Forelimb muscle (tissue), 1 donor: ENCODE data around the gene INSYN2A. TPM values are rescaled to one million over a fixed set of nuclear protein-coding genes. Genes with fewer than 3 reads are reported as not detected.

Experiments
- DNase-seq: peaks from one replicate; pipeline ENCODE4 v3.0.0-alpha.2; 2013; ENCODE audit warnings: low read depth
- polyA plus RNA-seq: library from polyadenylated mRNA; unstranded; fragments of 120-200 nt; gene quantifications from one replicate; pipeline ENCODE4 v1.2.1, GENCODE V29; 2013; ENCODE audit not compliant: insufficient read length

The INSYN2A gene, protein sequence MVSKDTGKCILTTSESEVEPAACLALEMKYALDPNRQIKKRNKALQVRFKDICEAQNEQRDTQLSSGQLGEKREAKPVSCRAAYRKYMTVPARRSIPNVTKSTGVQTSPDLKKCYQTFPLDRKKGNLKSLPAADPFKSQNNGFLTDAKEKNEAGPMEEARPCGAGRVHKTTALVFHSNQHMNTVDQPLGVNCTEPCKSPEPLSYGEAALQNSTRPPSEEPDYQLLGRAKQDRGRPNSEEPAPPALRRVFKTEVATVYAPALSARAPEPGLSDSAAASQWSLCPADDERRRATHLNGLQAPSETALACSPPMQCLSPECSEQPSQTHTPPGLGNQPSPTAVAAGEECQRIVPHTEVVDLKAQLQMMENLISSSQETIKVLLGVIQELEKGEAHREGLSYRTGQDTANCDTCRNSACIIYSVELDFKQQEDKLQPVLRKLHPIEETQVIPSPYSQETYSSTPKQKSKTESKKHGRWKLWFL
- 1.1 TPM for polyA plus RNA-seq

DNA sequence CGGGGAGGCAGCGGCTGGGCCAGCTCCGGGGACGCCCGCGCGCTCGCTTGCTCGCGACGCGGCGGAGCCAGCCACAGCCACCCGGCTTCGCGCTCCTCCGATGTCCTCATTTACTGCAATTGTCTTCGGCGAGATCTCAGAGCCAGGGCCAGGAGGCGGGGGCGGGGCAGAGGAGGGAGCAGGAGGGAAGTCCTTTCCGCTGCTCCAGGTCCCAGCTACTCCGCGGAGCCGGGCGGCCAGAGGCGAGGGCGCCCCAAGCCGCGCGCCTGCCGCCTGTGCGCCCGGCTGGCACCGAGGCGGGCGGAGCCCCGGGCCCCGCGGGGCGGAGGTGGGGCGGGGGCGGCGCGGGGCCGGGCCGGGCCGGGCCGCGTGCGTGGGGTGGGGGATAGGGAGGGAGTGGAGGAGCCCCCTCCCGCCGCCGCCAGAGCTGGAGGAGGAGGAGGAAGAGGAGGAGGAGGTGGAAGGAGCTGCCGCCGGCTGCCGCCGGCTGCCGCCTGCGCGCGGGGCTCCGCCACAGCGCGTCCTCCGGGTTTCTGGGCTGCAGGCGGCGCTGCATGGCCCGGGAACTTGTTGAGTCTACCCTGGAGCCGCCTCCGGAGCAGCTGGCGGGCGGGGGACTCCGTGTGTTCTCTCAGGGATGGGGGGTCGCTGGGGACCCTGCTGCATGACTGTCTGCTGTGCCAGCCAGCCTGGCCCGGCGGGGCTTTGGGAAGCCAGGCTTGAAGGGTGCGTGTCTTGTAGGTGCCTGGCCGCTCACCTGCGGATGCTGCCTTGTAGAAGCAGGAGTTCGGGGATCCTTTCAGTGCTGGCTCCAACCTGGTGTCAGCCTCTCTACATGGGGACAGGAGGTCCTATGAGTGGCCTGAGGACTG, at the start of gene INSYN2A:
Gene INSYN2A, minus strand, starts transcription at position 310 of the 872 bp plus-strand sequence. CDS start 20,196 bp downstream, outside the sequence.
- no peak for DNase-seq

DNA sequence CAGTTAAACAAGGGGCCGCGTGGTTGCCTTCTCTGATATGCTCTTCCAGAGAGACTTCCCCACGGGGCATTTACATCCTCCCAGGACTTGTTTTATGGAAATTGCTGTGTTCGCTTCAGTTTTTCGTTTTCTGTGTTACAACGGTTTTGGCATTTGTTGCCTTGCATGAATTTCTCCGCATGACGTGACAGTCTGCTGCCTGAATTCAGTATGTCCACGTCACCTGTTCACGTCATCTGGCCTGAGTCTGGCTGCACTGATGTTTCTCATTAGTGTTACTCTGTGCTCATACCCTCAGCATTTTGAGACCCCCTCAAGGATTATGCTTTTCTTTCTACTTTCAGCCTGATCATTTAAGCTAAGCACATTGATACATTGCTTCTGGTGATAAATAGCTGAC, 49.1 kb upstream of the INSYN2A start:
- DNase-seq: no peak

DNA sequence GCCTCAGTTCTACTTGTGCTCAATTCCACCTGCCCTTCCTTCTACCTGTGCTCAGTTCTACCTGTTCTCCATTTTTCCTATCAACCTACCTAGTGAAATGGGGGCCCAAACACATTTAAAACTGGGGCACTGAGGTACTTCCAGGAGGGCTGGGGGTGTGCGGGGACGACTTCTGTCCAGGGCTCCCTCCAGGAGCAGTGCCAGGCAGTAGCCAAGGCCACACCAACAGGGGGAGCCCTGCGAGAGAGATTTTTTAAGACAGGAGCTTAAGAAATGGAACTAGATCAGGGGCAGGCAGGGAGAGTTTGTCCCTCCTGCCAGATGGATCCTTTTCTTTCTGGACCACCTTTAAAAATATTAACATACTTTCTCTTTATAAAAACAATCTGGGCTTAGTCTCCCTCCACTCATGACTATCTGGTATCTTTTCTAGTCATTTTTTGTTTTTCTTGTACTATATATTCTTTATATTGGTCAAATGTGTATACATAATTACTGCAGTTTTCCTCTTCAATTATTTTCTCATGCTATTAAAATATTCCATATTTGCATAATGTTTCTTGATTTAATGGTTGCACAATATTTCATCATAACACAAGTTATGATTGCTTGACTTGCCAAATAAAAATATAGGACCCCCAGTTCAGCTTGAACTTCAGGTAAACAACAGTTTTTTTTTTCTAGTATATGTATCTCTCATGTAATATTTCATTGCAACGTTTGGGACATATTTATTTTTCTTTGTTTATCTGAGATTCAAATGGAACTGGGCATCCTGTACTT, 47.3 kb upstream of the INSYN2A start:
- no peak for DNase-seq

DNA sequence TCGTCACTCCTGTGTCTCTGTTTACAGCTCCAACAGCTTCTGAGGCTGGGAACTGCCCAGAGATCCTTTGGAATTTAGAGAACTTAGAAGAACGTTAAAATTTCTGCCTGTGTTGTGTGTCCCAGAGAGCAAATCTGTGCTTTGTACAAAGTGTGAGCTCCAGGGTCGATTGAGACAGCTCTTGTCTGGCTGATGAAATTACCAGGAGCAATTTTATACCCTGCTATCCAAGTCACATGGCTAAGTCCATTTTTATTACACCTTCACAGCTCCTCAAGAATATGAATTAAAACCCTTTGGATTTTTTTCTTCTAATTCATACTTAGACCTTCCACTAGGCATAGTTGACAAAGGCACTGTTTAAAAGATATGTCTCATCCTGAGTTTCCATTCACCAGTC, 46.5 kb upstream of the INSYN2A start:
- no peak for DNase-seq

DNA sequence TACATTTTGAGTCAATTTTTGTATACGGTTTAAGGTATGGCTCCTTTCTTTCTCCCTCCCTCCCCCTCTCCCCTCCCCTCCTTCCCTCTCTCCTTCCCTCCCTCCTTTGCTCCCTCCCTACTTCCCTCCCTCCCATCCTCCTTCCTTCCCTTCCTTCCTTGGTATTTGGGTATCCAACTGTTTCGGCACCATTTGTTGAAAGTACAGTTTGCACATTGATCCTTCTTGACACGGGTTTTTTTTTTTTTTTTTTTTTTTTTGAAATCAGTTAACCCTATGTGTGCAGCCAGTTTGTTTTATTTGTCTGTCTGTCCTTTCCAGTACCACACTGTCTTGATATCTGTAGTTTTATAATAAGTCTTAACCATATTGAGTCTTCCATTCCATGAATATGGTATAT, 39.9 kb upstream of the INSYN2A start:
- DNase-seq: no peak

DNA sequence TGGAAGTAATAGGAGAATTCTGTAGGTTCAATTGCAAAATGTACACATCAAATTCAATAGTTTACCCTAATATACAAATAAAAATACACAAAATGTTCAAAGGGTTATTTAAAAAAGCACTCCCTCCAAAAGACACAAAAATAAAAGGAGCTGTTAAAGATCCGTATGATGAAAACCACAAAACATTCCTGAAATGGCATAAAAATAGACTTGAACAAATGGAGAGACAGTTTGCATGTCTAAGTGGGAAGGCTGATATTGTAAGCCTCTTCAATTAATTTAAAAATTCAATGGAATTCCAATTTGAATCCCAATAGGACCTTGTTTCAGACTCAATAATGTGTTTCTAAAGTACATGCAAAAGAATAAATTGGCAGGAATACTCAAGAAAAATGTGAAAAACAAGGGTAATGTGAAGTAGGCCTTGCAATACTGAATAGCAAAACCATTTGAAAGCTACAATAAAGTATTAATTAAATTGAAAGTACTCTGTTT, 38.0 kb upstream of the INSYN2A start:
- no peak for DNase-seq

DNA sequence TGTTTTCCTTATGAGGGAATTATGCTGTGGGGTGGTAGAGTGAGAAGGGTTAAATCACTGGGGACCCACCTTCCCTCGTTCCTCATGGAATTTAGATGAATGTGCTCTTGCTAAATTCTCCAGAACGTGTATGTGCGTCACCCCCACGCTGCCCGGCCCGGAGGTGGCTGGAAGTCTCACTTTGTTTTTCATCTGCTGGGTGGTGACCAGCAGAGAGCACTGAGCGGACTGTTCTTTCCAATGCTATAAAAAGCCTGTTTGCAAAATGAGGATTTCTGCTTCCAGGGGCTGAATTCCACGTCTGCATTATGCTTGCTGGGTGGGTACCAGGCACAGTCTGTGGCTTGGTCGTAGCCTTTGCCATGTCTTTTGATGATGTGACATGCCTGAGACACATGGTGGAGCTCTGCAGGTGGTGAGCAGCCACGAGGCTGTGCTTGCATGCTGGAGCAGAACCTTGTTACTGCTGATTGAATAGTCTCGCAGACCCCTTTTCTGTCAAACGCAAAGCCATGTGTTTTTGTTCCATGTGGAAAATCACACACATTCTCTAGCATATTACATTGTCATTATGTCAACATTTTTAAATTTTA, 31.9 kb upstream of the INSYN2A start:
- DNase-seq: no peak

DNA sequence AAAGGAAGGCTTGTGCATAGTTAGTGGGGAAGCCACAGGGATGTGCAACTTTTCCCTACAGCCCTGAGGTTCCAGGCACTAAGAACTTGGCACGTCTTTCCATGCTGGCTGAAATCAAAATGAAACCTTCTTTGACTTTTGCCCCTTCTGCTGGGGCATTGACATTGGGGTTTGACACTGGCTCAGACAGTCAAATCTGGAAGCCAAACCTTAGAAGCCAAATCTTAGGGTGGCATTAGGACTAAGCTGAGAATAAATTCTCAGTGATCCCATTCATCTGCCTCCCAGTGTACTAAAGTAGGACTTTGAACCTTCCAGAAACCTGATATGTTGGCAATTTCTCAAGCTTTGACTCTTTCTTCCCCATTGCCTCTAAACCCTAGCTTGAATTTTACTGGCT, 31.3 kb upstream of the INSYN2A start:
- DNase-seq: no peak

DNA sequence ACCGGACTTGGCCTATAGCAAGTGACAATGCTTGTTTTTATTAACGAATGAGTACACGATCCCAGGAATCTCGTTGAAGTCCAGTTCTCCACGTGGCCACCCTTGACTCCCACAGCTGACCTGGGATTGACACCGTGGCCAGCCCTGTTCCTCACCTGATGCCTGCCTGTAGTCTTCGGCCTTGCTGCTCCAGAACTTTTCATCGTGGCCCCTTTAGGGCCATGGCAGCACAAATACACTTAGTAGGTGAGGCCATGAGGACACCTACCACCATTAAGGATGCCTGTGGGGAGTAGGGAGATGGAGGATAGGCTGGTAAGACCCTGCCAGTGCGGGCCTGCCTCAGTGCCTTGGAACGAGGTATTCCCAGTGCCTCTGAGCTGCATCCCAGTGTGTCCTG, 30.6 kb upstream of the INSYN2A start:
- DNase-seq: no peak

DNA sequence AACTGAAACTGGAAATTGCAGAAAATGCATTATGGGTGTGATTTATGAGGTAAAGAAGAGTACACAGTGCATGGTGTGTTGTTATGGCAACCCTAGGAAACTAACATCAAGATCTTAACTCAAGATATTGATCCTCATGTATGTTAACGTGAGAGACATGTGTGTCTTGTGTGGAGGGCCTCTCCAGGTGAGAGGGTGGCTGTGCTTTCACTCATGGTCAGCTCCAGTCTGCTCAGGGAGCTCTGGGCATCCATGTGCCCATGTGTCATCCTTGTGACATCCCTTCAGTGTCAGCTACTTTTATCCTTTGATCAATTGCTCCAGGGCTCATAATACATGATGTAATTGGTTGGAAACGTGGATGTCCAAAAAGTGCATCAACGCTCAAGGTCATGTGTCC, 24.9 kb upstream of the INSYN2A start:
- no peak for DNase-seq

DNA sequence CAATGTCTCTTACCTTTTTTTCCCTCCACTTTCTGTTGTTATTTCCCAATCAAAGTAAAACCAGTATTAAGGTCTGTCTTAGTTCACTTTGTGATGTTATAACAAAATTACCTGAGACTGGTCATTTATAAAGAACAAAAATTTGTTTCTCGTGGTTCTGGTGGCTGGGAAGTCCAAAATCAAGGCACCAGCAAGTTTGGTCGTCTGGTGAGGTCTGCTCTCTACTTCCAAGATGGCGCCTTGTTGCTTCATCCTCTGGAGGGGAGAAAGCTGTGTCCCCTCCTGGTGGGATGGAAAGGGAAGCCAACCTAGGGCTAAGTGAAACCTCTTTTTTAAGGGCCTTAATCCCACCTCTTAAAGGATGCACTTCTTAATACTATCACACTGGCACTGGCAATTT, 22.3 kb upstream of the INSYN2A start:
- DNase-seq: no peak

DNA sequence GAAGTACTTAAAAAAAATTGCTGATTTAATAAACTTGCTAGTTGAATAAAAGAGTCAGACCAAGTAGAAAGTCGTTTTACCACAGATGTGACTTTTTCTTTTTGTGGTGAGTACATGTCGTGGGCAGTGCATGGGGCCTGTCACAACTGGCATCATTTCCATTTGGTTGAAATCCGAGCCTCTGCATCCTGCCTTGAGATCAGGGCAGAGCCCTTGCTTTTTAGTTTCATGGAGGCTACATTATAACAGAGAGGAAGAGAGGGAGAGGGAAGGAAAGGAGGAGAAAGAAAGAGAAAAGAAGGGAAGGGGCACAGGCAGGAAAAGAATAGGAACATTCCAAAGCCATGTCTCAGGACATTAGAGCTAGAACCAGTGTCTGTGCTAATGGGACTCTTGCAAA, 20.4 kb upstream of the INSYN2A start:
- no peak for DNase-seq

DNA sequence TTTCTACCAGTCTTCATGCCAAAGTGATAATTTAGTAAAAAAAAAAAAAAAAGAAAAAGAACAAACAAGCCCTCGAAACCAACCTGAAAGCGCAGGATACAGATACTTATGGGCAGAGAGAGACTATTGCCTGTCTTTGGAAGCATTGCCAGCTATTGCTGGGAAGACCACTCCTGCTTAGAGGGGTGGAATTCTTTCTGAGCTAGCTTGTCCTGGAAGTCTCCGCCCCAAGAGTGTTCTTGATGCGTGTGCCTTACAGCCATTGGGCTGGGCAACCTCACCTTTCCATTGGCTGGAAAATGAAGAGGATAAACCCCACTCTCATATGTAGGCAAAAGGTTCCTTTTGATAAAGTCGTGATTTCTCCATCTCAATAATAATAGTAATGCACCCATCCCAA, 19.9 kb upstream of the INSYN2A start:
- DNase-seq: no peak

DNA sequence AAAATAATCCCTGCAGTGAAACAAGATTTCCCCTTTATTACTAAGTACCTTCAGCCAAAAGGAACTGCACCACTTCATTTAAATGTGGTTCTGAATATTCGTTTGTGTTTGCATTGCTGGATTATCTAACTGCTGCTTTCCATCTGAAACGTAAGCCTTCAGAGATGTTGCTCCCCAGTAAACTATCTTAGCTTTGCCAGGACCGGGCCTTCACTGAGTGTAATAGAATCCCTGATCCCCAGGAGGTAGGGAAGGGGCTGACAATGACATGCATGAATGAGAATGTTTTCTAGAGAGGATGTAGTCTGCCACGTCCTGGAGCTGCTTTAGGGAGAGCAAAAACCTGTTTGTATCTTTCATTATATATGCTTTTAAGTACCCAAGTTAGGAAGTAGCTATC, 19.5 kb upstream of the INSYN2A start:
- no peak for DNase-seq

DNA sequence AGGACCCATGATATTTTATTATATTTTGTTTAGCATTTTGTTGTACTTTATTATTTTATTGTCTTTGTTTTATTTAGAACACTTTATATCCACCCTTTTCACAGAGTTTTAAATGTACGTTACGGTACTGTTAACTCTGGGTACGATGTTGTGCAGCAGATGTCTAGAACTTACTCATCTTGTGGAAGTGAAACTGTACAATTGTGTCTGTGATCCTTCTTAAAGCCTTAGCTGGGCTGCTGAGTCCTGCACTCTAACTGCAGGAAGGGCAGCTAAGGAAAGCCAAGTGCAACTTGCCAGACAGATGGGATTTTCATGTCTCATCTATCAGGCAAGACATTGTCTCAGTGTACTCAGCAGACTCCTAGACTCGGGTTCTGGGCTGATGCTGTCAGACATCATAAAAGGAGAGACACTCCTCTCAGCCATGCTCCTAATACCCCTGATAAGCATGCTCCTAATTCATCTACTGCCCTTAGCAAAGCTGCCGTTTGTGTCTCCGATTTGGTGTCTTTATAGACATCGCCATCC, 14.6 kb upstream of the INSYN2A start:
- DNase-seq: no peak

DNA sequence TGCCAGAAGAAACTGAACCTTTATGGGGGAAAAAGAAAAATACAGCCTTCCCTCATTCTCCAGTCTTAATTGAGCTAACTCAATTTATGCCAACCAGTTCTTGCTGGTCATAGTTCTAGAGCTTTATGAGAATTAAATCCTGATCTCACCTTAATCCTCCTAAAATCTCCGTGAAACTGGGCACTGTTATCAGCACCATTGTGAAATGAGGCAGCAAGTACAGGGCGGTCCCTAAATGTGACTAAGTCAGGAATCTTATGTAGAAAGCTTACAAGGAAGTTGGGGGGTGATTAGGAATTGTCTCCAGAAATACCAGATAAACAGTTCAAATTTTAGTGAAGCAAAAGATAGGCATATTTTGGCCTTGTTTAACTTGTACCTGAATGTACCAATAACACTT, 10.7 kb upstream of the INSYN2A start:
- no peak for DNase-seq

DNA sequence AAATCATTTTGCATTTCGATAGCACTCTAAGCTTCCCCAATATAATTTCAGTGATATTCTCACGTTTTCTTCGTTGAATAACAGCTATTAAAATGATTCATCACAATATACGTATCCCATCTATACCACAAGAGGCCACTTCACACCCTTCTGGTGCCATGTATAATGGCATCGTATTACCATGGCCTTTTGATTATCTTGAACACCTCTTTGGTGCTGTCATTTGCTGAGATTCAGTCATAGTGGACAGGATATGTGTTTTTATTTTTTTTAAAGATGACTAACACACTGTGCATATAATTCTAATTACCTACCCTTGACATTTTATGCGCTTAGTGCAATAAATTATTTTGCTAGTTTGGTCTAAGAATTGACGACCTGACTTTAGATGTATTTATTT, 6.7 kb upstream of the INSYN2A start:
- no peak for DNase-seq

DNA sequence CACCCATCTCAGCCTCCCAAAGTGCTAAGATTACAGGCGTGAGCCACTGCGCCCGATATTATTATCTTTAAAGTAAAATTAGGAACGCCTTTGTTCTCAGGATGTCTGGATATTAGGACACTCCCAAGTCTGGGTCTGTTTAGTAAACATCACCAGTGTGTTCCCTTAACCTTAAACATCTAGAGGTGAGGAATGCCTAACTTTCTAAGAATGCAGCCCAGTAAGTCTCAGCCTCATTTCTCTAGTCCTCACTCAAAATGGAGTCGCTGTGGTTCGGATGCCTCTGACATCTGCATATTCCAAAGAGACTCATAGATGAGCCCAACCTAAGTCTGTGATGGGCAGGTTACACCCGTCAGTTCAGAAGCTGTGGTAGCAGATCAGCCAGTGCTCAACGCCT, 4.3 kb upstream of the INSYN2A start:
- DNase-seq: no peak

DNA sequence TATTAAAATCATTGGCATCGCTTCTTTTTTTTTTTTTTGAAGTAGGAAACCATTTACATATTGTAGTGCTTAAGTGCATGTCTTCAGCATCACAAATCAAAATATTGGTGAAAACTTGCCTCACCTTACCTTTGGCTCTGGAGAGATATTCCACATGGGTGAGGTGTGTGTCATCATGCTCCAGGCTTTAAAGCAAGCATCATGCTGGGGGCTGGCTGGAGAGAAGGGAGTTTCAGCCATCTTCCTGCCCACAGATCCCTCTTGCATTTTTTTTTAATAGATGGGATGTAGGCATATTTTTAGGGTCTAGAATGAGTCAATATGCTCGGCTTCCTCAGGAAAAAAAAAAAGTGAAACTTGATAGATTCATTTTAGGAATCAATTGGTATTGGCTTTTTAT, 2.3 kb upstream of the INSYN2A start:
- DNase-seq: no peak

DNA sequence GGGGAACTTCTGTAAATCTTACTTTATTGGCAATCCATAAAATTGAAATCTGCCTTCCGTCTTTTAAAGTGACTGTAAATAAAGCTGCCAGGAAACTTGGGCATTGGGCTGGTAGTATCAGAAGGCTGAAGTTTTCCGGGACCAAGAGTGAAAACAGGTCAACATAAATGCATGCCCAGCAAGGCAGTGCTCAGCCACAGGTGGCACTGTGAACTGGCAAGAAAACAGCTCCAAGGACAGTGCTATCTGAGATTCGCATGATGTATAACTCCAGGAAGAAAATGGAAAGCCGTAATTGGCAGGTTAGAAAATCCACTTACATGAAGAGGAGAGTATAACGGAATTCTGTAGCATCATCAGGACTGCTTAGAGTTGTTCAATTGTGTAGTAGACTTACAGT, 1.9 kb upstream of the INSYN2A start:
- DNase-seq: no peak

DNA sequence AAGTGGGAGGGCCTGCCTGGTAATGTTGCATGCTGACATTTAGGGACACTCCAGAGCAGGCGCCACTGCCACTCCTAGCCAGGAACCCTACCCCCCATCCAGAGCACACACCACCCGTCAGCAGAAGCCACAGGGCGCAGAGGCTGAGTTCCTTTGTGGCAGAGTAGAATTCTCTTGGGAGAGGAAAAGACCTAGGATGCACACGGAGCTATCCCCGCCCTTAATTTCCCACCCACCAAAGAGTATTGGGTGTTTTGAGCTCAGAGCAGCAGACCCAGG, 702 bp upstream of the INSYN2A start:
- no peak for DNase-seq
